HT1080 (cell line): ENCODE results near the gene ZMYM2. TPM values are rescaled to one million over a fixed set of nuclear protein-coding genes. Genes with fewer than 3 reads are reported as not detected.

Experiments used
- DNase-seq: peaks from one replicate; pipeline ENCODE4 v3.0.0-alpha.2; 2015; ENCODE audit warnings: low read depth
- total RNA-seq: library from RNA; depleted of rRNA; stranded (reverse); fragments of >200 nt; shearing (Covaris generic); gene quantifications from 2 replicates; pipeline ENCODE4 v1.2.3, GENCODE V29; 2014

ZMYM2 gene
- total RNA-seq, 1 experiment from 2014 or later, result 18.7 TPM

DNA sequence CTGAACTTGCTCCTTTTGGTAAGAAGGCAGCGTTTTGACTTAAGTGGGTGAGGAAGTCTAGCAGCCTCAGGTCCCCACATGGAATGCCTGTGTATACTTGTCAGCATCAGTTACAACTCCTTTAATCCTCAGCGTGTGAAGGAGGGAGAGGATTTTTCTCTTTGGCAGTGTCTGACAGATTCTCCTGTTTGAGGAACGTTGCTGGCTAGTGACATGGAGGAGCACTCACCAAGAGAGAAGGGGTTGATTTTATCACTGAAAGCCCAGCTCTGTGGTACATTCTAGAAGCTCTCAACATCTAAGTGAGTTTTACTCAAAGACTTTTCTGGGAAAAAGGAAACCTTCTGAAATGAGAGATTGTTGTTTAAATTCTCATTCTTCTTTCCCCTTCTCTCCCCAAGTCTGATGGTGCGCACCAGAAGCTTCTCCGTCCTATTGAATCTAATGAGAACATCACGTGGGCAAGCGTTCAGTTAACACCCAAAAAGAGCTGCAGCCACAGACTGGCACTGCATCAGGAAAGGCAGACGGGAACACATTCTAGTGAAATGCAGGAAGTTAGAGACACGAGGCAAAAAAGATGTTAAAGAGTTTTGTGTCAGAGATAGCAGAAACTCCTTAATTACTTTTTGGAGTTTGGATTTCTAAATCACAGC is 144.1 kb downstream of the ZMYM2 start:
- DNase-seq, result no peak

DNA sequence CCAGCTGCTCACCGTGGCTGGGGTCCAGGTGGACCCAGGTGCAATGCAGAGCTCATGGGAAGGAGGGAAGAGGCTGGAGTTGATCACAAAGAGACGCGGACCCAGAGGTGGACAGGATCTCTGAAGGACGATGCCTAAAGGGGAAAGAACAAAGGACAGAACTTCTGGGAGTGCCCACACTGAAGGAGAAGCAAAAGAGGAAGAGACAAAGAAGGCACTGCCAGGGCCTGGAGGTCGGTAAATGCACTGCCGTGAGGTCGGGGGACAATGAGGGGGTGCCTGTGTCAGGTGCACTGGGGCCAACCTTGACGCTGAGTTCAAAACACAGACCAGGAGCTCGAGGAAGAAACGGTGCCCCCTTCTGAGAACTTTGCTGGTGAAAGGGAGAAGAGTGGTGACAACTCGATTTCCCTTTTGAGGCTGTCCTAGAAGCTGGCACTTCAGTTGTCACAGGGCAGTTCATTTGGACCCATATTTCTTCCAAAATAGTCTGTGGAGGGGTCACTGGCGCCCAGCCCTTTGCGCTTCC is 146.7 kb downstream of the ZMYM2 start:
- DNase-seq, result no peak

- DNase-seq, result no peak
Observed at GRCh38 chr13:20106742-20107141, 148.2 kb downstream of the ZMYM2 start.

DNA sequence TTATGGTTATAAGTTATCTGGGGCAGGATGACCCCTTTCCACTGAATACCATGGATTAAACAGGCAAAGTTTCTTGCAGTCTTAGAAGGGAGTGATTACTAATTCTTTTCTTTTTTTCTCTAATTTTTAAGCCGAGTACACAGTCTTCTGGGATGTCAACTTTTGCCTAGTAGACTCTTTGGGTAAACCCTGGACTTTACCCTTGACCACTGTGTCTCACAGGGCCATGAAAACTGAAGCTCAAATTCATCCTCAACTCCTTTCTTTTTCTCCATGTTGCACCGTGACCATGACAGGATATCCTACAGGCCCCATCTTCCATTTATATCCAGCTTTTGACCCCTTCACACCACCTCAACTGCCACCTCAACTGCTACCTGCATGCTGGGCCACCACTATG is 150.5 kb downstream of the ZMYM2 start:
- DNase-seq, result no peak

- no peak for DNase-seq
Observed at GRCh38 chr13:20114066-20114610, 155.6 kb downstream of the ZMYM2 start.

- DNase-seq, result no peak
Observed at GRCh38 chr13:20116213-20116612, 157.7 kb downstream of the ZMYM2 start.

DNA sequence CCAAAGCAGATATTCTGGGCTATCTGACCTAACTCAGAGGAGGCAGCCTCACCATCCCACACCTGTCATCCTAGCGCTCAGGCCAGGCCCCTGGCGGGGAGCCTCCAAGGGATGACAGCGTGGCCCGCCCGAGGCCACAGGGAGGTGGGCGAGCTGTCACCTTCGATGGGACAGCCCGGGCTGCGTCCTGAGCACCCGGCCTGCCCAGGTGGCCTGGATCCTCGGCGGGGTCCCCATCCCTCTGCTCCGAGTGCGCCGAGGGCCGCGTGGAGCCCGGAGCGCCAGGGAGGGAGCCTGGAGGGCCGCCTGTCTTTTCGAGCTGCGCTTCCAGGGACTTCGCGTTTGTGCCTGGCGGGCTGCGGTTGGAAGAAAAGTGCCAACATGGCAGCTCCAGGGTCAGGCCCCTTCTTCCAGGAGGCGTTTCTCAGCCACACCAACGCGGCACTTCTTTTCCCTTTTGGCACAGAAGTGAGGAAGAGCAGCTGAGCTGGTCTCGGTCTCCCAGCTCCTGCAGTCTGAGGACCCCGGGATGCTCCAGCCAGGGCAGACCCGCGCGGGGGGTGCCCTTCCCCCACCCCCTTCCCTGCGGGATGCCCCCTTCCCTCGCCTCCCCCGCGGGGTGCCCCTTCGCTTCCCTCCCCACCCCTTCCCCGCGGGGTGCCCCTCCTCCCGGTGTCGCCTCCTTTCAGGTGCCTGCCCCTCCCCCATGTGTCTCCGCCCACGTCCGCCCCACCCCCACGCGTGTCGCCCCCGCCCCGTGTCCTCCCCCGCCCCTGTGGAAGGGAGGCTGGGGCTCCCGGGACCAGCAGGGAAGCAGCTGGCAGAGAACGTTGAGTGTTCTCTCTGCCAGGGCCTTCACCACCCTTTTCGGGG is 160.0 kb downstream of the ZMYM2 start:
- no peak for DNase-seq

DNA sequence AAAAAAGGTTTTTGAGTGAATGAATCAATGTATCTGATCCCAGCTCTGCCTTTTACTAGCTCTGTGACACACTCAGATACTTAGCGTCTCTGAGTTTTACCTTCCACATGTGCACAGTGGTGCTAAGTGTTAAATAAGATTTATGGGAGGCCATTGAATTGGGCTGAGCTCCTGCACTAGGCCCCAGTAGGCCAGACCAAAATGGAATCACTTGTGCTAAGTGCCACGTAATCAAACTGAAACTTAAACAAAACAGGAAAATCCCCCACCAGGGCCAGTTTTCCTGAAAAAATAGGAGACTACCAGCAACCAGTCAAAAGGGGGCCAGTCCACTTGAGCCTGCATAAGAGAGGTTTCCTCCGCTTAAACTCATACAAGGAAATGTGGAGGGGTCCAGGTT is 161.4 kb downstream of the ZMYM2 start:
- DNase-seq, result no peak

- no peak for DNase-seq
Observed at GRCh38 chr13:20121159-20121525, 162.6 kb downstream of the ZMYM2 start.

- DNase-seq, result no peak
Observed at GRCh38 chr13:20124303-20124702, 165.8 kb downstream of the ZMYM2 start.

DNA sequence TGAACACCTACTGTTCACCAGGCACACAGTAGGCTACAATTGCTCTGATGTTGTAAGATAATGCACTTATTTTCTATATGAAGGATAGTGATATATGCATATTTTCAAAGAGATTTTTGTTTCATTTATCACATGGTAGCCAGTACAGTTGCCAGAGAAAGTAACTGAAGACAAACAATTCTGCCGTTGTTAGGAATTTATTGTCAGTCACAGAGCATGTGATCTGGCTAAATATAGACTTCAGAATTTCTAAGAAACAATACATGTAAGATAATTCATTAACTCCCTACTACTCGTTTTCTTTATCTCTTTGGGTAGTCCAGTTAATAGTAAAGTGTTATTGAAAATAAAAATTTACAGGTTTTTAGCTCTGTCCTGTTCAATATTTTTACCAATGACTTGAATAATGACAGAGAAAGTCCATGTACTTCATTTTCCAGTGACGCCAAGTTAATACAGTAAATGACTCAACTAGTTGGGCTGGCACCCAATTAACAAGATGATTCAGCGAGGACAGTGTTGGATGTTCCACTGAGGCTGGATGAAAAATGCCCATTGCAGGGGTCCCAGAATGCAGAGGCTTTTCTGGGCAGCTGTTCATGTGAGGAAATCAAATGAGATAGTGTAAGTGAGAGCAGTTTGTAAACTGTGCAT is 166.7 kb downstream of the ZMYM2 start:
- peak; percentile 49 for DNase-seq

DNA sequence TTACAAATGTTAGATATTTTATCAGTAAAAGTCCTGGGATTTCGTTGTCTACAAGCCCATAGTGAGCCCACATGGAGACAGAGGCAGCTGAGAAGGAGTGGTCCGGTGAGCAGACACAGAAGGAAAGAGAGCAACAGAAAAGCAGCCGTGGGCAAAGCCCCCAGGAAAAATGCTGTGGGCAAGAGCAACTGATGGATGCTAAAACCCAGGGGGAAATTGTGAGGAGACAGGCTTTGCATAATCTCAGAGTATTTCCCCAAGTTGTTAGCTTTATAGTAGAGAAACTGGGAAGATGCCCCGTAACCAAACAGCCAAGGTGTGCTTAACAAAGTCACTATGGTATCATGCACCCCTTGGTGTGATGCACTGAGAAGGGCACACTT is 167.2 kb downstream of the ZMYM2 start:
- no peak for DNase-seq

DNA sequence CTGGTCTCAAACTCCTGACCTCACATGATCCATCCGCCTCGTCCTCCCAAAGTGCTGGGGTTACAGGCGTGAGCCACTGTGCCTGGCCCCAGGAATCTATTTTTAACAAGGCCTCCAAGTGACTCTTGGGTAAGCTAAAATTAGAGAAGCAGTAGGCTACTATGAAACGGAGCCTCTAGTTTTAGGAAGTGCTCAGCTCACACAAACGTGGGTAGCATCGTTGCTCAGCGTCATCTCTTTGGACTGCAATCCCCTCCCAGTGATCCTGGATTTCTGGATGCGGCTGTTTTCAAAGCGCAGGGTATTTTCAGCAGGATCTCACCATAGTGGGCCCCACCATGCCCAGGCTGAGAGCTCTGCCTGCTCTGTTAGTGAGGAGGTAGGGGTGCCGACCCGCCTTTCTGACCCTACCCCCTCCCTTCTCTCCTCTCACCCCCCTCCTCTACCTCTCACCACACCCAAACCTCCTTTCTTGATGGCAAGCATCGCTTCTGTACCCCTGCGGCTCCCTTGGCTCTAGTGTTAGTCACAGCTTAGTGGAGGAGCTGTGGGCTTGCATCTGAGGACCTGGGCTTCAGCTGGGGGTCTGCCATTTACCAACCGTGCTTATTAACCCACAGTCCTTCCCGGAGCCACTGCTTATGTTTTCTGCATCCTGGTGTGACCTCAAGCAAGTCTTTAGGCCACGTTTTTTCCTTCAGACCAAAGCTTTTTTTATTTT is 168.2 kb downstream of the ZMYM2 start:
- no peak for DNase-seq

- no peak for DNase-seq
Observed at GRCh38 chr13:20127262-20127561, 168.7 kb downstream of the ZMYM2 start.

DNA sequence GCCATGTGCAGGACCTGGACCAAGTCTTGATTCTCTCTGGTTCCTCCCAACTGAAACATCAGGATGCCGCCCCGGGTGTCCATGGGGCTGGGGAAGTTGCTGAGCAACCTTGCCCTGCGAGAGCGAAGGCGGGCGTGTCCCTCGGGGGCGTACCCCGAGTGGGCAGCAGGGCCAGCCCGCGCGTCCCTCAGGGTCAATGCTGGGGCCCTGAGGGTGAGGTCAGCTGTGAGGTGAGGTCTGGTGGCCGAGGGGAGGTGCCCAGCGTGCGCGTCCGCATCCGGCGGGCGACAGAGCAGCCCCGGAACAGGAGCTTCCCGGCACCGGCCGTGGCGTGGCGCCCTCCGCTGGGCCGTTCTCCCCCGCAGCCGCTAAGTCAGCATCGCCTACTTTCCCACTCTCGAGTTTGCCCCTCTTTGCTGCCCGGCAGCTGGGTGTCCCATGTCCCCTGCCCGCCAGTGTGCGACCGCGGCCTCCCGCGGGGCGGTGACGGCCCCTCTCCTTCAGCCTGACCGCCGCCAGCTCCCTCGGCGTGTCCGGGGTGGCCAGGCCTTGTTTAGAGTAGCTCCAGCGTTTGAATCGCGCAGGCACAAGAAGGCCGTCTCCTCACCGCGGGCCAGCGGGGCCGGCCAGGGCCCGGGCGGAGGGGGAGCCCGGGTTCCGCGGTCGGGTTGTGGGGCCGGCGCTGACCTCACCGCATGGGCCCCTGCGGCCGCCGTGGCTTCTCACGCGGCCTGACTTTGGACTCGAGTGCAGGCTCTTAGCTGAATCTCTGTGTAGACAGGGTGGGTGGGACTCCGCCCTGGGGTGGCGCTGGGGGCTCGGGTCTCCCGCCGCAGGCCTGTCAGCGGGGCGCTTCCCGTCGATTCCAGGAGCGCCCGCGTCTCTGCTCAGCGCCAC is 169.3 kb downstream of the ZMYM2 start:
- DNase-seq, result no peak

GRCh38 chr13:20128459-20128931 is 170.0 kb downstream of the ZMYM2 start:
- no peak for DNase-seq

DNA sequence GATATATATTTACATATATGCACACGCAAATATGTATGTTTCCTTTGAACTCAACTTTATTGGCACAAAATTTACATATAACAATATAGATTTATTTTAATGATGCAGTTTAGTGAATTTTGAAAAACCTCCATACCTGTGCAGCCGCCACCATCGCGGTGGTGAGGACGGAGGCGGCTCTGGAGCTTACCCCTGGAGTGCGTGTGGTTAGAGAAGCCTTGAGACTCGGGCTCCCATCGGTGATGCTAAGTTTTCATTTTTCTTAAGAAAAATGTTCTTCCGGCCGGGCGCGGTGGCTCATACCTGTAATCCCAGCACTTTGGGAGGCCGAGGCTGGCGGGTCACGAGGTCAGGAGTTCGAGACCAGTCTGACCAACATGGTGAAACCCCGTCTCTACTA is 170.5 kb downstream of the ZMYM2 start:
- DNase-seq, result no peak

DNA sequence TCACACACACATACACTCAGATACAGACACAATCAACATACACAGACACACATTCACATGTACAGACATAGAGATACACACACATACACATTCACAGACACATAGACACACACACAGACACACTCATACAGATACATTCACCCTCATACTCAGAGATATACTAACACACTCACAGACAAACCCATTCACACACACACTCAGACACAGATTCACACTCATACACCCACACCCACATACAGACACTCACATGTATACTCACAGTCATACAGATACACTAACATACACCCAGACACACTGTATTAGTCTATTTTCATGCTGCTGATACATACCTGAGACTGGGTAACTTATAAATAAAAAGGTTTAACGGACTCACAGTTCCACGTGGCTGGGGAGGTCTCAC is 171.5 kb downstream of the ZMYM2 start:
- DNase-seq, result no peak

DNA sequence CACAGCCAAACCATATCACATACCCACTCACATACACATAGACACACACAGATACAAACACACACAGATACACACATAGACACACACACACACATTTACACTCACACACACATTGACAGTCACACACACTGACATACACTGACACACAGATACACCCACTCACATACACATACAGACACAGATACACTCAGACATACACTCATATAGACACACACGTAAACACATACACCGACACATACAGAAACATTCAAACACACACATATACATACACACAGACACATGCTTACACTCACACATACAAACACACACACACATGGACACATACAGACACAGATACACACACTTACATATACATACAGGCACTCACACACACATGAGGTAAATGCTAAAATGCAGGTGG is 172.1 kb downstream of the ZMYM2 start:
- no peak for DNase-seq
